Activated CD4-positive, alpha-beta T cell treated with anti-CD3 and anti-CD28 coated beads, Interleukin-2, Interleukin-4, amounts not matched to agents 100 ng/mL and 50 ng/mL, durations not matched to agents 16 hours and 8 hours (primary cell): Measurements from ENCODE around the gene DNER.
A peak's percentile ranks its signal among the peaks of the same experiment; 100 is the strongest.
"Not testable (repeated sequence)": the region's sequence is repeated elsewhere in the genome, so short reads cannot be mapped to it uniquely, and the experiment has no call there.

Source experiments
- DNase-seq: peaks from one replicate; pipeline ENCODE4 v3.0.0-alpha.2; 2020; ENCODE audit warnings: low spot score

The DNER gene

DNA sequence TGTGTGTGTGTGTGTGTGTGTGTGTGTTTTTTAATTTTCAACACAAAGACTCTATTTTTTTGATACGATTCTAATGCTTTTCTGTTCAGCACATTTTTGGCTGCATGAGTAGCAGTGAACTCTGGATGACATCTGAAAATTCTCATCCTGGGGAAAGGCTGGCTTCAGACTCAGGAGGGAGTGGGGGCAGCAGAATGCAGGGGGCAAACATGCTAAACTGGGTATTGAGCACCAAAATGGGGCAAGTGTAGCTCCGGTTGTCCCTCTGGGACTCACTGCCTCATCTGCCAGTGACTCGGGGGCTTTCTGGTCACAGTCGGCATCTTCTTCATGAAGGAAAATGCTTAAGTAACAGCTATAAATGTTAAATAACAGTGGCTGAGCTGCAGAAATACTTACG is 326.5 kb downstream of the DNER start:
- DNase-seq = no peak

DNA sequence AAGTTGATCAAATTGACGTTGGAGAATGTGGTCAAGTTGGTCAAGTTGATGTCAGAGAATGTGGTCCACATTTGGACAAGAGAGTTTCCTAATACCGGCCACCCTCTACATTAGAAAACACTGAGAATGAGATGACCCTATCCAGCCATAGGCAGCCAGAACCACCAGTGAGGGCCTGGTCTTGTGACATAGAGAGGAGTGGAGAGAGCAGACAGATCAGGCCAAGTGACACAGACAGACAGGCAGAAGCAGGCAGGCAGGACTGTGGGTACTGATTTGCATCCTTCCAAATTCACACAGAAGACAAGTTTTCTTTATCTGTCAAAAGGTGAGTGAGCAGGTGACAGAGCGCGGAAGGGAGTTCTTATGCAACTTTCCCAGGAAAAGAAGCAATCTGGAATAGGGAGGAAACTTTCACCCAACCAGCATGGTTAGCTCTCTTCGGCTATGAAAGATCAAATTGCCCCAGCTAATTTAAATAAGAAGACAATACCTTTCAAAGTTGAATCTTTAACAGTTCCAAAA is 334.2 kb downstream of the DNER start:
- DNase-seq = no peak

DNA sequence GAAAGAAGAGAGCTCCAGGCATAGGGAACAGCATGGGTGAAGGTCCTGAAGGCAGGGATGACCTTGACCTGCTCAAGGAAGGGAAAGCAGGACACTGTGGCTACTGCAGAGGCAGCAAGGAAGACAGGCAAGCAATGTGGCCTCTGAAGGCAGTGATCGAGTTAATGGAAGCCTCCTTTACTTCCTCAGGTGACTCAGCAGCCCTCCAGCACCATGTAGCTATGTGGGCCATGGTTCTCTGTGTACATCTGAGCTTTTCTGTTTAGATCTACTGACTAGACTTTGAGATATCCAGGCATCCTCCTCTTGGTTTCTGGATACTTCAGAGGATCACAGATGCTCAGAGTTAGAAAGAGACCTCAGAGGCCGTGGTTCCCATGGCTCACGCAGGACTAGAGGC is 336.0 kb downstream of the DNER start:
- no peak for DNase-seq

DNA sequence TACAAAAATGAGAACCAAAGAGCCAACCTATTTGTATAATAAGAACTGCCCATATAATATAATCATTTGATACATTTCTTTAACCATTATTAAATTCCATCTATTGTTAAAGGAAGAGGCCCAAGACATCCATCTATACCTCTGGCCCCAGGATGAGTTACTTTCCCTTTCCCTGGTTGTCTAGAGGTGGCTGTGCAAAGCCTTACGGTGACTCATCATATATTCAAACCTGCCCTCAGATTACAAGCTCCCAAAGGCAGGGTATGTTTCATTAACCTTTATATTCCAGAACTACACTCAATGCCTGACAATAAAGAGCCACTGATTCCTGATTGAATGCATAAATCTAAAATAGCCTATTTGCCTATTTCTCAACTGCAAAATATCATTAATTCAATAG is 337.5 kb downstream of the DNER start:
- no peak for DNase-seq

DNA sequence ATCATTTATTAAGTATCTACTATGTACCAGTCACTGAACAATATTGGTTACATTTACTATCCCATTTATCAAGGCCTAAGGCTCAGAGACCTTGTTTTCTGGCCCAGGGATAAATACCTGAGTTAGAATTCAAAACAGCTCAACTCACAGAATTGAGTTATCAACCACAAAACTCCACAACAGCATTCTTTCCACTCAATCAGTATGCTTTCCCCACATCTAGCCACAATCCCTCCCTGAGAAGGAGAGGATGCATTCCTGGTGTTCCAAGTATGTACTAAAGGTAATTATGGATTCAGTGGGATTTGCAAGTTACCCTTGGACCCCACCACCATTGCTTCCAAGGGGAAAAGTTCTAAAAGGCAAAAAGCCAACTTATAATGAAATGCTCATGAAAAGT is 339.1 kb downstream of the DNER start:
- DNase-seq = no peak

DNA sequence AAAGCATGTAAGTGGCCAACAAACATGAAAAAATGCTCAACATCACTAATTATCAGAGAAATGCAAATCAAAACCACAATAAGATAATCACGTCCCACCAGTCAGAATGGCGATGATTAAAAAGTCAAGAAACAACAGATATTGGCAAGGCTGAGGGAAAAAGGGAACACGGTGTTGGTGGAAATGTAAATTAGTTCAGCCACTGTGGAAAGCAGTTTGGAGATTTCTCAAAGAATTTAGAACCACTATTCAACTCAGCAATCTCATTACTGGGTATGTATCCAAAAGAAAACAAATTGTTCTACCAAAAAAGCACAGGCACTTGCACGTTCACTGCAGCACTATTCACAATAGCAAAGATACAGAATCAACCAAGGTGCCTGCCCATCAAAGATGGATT is 341.0 kb downstream of the DNER start:
- DNase-seq = not testable (repeated sequence)

DNA sequence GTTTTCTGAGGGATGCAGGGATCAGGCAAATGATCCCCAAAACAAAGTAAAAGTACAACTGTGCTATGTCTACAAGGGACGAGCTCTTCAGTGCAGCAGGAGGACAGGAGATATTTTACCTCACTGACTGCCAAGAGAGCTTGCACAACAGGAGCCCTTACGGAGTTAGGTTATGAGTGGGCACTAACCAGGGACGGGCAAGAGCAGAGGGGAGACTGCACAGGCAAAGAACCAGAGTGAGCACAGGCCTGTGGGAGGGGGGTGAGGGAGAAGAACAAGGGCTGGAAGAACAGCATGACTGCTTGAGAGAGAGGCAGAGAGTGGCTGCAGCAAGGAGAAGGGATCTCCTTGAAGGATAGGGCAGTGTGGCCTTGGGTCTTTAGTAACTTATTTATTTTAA is 342.1 kb downstream of the DNER start:
- DNase-seq = no peak

DNA sequence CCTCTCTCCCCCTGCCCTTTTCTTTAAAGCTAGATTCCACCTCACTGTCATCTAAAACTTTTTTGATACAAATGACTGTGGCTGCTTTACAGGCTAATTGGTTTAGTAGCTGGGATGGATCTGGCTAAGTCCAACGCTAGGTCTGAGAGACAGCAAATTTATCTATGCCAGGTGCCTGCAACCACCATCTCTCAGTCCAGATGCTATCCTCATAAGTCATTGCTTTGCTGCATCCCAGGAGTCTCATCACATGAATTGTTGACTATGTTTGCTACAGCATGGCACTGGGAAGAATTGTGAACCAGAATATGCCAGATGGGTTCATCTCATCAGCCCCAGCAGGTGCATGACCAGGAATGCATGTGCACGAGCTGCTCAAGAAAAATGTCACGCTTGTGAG is 343.3 kb downstream of the DNER start:
- no peak for DNase-seq

DNA sequence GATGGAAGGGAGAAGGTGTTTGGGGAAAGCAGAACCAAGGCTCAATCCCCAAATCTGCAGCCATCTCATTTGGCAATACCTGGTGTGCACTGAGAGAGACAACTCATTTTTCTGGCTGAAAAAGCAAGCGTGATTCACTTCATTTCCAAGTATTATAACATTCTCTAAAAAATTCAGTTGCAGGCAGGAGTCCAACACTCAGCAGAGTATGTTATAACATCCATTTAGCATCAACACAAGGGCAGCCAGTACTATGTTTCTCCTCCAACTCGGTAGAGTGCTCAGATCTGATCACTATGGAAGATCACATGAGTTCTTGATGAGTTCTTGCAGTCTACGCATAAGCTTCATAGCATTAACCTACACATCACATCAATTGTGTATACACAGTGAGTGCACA is 343.8 kb downstream of the DNER start:
- DNase-seq = no peak

DNA sequence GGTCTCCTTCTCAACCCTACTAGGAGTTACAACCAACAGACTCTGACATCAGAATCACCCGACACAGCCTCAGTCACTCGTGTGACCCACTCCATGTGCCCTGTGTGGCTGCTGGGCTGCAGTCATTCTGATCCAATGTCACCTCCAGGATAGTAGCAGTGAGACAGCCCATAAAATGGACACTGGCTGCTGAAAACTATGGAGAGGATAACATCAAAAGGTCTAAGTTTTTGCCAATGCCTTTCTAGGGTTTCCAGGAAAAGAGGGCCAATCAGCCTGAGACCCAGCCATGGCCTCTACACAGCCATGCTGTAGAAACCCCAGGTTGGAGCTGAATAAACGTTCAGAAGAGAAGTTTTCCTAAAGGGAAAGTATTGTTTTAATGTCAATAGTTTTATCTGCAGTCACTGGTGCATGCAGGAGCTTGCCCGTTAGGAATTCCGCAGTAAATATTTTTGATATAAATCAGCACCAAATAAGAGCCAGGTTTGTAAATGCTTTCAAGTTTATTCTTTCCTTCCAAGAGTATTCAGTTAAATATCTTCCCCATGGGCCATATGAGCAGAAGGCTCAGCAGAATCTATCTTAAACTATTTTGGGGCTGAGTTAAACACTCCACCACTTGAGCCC is 351.1 kb downstream of the DNER start:
- no peak for DNase-seq

DNA sequence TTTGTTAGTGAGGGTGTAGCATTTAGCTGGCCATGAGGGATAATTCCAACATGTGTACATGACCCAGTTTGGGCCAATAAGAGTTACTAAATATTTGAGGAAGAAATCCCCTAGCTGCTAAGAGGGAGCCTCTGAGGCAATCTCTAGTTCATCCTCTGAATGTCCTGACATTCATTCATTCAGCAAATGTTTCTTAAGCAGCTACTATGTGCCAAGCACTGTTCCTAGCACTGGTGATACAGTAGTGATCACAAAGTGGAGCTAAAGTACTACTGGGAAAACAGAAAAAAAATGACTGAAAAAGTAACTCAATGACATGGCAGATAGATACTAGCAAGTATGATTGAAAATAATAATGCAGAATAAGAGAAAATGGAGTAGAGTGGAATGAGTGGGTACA is 363.5 kb downstream of the DNER start:
- DNase-seq = no peak

DNA sequence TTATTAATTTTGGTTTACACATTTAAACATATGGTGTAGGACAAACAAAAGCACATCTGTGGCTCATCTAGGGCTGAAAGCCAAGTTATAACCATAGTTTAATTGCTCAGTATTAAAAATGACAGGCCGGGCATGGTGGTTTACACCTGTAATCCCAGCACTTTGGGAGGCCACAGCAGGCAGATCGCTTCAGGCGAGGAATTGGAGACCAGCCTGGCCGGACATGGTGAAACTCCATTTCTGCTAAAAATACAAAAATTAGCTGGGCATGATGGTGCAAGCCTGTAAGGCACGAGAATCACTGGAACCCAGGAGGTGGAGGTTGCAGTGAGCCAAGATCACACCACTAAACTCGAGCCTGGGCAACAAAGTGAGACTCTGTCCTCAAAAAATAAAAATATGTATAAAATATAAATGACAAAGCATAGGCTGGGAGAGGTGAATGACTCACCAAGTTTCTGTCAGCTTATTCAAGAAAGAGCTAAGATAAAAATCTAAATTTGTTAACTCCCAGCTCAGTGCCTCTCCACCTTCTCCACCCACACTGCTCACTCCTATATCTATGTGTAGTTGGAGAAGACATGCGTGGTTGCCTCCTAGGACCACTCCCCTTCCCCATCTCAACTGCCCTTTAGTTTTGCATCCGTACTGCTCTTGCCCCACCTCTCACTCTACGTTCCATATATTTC is 364.1 kb downstream of the DNER start:
- no peak for DNase-seq

DNA sequence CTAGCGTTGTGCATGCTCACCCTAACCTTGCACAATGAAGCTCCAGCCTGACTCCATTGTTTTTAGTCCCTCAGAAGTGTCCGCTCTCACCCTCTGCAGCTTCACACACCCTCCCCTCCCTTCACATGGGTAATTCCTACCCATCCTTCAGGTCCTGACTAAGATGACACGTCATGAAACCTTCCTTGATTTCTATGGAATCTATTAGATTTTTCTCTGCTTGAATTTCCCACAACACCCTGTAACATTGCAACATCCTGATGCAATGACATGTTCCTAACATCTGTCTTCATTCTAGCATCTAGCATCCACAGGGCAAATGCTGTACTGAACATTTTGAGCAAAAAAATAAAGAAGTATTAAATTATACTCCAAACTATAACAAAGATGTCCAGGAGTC is 366.2 kb downstream of the DNER start:
- no peak for DNase-seq

DNA sequence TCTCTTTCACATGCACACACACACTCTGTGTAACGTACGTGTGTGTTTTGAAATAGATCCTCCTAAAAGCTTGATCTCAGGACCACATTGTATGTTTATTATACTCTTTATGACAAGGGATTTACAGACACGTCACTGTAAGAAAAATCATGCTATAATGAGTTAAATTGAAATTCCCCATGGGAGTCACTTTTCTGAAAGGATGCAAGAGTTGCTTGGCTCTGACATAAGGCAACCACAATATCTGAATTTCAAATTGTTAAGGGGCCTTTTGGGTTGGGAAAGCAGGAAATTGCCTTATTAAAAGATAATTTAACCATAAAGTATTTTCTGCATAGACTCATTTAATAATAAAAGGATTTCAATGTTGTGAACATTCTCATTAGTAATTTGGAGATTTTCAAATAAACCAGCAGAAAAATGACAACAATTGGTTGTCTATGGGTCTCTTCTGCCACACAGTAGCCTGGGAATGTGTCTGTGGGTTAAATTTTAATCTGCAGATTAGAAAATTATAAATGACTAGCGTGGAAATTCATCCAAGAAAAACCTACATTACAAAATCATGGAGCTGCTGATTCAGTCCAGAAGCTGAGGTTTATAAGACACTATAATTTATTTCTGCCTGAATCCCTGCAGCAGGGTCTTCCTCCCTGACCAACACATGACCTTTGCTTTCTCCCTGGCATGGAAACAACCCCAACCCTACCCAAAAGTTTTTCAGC is 367.4 kb downstream of the DNER start:
- DNase-seq = no peak

DNA sequence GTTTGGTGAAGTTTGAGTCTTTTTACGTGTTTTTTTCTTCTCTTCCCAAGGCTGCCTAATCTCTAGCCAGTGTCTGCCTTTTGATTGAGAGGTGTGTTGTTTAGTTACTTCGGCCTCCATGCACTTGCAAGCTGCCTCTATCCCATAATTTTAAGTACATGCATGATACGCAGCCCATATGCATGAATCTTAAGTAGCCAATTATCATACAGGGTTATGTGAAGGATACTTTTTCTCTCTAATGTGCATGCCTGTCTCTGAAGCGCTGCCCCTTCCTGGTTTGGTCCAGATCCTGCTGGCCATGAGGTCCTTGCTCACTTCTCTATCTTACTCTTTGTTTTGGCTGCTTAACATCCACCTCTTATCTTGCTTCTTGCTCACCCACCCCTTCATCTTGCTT is 369.4 kb downstream of the DNER start:
- no peak for DNase-seq

DNA sequence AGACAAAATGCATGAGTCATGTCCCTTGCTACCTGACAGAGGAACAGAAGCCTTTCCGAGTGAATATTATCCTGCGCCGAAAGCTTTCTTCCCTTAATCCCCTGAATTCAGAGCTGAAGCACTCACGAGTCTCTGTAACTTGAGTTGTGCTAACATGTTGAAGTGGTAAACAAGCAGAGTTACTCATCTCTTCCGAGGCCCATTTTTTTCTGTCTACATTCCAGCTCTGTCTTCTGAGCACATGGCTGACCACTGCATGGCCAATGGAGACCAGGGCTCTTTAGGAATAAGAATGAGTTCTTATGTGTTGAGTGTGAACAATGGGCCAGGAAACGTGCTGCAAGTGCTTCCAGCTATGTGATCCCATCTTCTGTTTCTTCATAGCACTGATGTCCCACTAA is 370.2 kb downstream of the DNER start:
- no peak for DNase-seq

DNA sequence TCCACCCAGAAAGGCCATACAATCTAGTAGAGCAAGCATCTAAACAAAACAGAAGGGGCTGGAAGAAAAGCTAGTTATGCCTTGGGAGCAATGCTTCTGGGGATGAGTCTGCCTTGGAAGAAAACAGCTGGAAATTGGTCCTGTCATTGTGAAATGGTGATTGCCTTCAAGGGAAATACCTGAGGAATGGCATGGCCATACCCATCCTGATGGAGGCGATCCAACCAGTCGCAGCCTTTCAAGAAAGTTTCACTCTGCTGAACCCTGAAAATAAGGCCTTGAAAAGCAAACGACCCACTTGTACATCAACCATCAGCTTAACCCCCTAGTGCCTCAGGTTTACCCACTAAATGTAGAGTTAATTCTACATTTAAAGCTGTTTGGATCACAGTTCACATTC is 370.7 kb downstream of the DNER start:
- no peak for DNase-seq

DNA sequence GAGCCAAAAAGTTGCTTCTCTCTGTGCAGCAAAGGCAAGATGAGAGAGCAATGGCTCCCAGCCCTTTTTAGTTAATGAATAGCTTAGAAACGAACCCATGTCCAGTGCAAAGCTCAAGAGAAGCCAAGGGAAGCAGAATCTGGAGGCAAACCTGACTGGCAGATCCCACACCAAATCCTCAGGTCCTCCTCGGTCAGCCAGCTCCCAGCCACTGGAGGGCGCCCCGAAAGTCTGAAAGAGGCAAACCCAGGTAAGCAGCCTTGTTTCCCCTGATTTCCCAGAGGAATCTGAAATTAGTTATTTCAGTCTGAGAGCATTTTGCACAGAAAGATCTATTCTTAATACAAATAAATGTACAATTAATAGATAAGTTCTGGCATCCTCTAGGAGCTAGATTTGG is 372.0 kb downstream of the DNER start:
- peak; percentile 0 for DNase-seq

DNA sequence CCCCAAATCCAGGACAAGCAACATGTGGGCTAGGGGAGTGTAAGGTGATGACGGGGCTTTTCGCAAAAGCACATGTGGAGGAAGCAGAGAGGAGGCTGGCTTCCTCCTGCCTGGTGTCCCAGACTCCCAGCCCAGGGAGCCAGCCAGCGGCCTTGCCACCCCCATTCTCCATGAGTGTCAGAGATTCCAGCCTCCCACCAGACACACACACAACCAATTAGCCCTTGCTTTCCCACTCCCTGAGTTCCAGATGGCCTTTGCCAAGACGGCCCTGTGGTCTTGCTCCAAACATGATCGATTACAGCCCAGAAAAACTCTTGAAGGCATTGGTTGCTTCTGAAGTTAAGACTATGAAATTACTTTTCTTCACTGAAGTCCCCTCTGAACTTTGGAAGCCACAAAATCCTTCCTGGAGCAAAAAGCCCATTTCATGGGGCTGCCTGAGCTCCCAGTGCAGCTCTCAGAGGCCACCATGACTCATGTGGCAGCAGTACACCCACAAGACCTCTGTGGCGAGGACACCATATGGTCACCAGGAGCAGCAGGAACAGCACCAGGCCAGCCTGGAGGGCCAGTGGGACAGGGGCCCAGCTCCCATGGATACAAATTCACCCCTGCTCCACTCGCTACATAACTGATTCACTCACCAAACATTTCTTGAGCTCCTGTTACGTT is 374.1 kb downstream of the DNER start:
- DNase-seq = no peak

DNA sequence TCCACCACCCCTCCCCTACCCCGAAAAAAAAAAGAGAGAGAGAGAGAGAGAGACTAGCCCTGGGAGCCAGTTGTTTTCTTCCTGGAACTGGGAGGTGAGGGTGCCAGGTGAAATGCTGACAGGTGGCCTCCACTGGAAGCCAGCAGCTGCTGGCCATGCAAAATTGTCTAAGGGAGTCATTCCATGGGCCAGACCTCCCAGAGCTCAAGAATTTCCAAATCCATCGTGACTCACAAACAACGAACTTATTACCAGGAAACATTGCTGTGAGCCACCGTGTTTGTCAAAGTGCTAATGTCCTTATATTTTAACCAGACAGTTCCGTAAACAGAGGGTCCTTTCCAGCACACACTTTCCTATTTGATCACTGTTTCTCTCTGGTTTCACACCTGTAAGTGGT is 374.7 kb downstream of the DNER start:
- no peak for DNase-seq

DNA sequence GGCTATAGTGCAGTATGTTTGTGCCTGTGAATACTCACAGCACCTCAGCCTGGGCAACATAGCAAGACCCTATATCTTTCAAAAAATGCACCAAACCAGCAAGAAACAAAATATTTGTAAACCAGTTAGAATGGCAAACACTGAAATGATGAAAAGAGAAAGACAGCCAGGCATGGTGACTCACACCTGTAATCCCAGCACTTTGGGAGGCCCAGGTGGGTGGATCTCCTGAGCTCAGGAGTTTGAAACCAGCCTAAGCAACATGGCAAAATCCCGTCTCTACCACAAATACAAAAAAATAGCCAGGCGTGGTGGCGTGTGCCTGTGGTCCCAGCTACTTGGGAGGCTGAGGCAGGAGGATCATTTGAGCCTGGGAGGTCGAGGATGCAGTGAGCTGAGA is 375.2 kb downstream of the DNER start:
- DNase-seq = not testable (repeated sequence)

DNA sequence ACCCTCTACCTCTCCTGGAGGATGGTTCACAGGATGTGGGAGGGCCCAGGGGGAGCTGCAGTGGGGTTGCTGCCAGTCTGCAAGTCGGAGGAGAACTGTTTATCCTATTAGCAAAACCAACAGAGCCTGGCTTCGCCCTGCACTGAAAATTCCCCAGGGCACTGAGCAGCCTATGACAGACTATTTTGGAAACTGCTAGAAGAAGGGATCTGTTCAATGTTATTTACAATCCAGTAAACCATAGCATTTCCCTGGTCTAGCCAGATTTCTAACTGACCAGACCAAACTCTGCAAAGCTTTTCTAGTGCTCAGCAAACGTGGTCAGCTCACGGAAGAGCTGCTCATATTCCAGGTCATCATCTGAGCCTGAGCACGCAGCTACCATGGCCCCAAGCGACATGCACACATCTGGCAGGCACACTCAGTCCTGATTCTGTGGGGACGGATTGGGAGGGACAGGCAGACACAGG is 378.4 kb downstream of the DNER start:
- no peak for DNase-seq

DNA sequence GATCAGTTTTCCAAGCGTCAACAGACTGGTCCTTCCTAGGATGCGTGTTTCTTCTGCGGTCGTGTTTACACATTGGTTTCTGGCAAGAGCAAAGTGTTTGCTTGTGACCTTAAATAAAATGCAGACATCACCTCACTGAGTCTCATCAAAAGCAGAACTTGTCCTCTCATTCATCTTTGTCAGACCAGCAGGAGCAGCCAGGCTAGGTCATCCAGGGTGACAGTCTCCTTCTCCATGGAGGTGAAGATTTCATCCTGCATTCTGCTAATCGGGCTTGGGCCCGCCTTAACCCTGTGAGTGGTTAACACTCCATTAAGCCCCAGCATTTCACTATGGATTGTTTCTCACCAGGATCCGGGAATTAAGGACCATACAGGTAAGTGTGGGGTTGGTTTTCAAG is 379.0 kb downstream of the DNER start:
- no peak for DNase-seq
